NOMO-1 treated with DMSO at 0.1 percent for 48 hours (cell line): Measurements from ENCODE around the gene OXNAD1.

Experiments used
- DNase-seq: peaks from one replicate; lab custom pipeline; 2025; ENCODE audit not compliant: unreplicated experiment; lab: John Stamatoyannopoulos, UW

The OXNAD1 gene

GRCh38 chr3:16325850-16326249, 60.8 kb downstream of the OXNAD1 start:
- DNase-seq, result no peak

- DNase-seq, result no peak
Measured at GRCh38 chr3:16326724-16327349, 61.8 kb downstream of the OXNAD1 start.

- DNase-seq, result no peak
Measured at GRCh38 chr3:16328124-16328523, 63.1 kb downstream of the OXNAD1 start.

GRCh38 chr3:16329036-16329825, 64.2 kb downstream of the OXNAD1 start:
- no peak for DNase-seq

- DNase-seq, result no peak
Measured at GRCh38 chr3:16329826-16330129, 64.8 kb downstream of the OXNAD1 start.

GRCh38 chr3:16330351-16330750, 65.3 kb downstream of the OXNAD1 start:
- no peak for DNase-seq

GRCh38 chr3:16331319-16331883, 66.4 kb downstream of the OXNAD1 start:
- DNase-seq, result no peak

- DNase-seq, result no peak
Measured at GRCh38 chr3:16332904-16333426, 68.0 kb downstream of the OXNAD1 start.

- DNase-seq, result no peak
Measured at GRCh38 chr3:16334909-16335308, 69.9 kb downstream of the OXNAD1 start.

GRCh38 chr3:16335333-16335732, 70.3 kb downstream of the OXNAD1 start:
- DNase-seq, result no peak

GRCh38 chr3:16335772-16336645, 71.0 kb downstream of the OXNAD1 start:
- DNase-seq, result no peak

GRCh38 chr3:16336825-16337224, 71.8 kb downstream of the OXNAD1 start:
- DNase-seq, result no peak

GRCh38 chr3:16337856-16338540, 73.0 kb downstream of the OXNAD1 start:
- peak; percentile 60 for DNase-seq

- peak; percentile 70 for DNase-seq
Measured at GRCh38 chr3:16338999-16339398, 74.0 kb downstream of the OXNAD1 start.

GRCh38 chr3:16343101-16343500, 78.1 kb downstream of the OXNAD1 start:
- DNase-seq, result no peak

- DNase-seq, result no peak
Measured at GRCh38 chr3:16346413-16347081, 81.5 kb downstream of the OXNAD1 start.

- DNase-seq, result no peak
Measured at GRCh38 chr3:16347548-16347947, 82.5 kb downstream of the OXNAD1 start.

- DNase-seq, result peak; percentile 43
Measured at GRCh38 chr3:16349986-16350596, 85.1 kb downstream of the OXNAD1 start.

GRCh38 chr3:16350597-16351318, 85.7 kb downstream of the OXNAD1 start:
- DNase-seq, result no peak
